Esophagus muscularis mucosa (tissue), 2 donors: ENCODE results near the gene VGF.

Experiments used
- POLR2A ChIP-seq: fragments of 450-650 bp; IDR thresholded peaks from one replicate; pipeline ENCODE4 v1.6.1; 2017; ENCODE audit warnings: antibody characterized with exemption, moderate library complexity, mild to moderate bottlenecking, low read depth
- POLR2AphosphoS5 ChIP-seq, 2 donors: sonication (generic); formaldehyde crosslinking; IDR thresholded peaks; one replicate each; pipeline ENCODE4 v1.6.1; 2017; ENCODE audit warnings: antibody characterized with exemption in 2 of 2

DNA sequence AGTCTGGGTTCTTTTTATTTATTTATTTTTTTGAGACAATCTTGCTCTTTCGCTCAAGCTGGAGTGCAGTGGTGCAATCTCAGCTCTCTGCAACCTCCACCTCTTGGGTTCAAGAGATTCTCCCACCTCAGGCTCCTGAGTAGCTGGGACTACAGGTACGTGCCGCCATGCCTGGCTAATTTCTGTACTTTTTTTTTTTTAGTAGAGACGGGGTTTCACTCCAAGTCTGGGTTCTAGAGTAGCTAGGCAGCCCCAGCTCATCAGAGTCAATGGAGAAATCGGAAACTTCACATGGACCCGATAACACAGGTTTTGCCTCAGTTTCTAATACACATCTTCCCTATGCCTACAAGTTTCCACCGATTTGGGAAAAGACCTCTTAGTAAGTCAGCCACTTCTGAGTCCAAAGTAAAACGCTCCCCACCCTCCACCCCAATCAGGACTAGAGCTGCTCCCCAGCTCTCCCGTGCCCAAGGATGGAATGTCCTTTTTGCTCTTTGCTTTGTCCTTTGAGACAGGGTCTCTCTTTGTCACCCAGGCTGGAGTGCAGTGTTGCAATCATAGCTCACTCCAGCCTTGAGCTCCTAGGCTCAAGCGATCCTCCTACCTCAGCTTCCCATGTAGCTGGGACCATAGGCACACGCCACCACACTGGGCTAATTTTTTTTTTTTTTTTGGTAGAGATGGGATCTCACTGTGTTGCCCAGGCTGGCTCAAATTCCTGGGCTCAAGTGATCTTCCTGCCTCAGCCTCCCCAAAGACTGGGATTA, 42.3 kb downstream of the VGF start:
- TF ChIP-seq POLR2A: no peak
- no peak for TF ChIP-seq POLR2AphosphoS5 (IDR thresholded peaks at IDR 0.05)
